HG02759 (cell line): Measurements from ENCODE around the gene ADCY5.

Experiments used
- ATAC-seq: cut with Tn5 transposase; IDR thresholded peaks from one replicate; pipeline ENCODE4 v1.9.1; 2021; ENCODE audit warnings: mild to moderate bottlenecking, moderate library complexity; ENCODE audit not compliant: unreplicated experiment

Gene ADCY5

DNA sequence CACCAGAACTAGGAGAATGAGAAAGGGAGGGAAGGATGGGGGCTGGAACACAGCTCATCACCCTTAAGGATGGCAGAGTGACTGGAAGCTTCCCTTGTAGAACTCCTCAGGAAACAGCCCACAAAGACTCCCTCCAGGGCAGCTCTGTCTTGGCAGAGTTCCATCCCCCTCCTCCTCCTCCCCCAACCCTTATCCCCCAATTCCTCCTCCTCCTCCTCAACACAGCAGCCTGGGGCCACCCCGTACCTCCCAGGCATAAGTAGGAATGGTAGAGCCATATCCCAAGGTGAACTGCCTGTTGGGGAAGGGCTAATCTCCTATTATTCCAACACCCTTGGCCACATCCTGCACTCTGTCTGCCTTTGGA lies 38.8 kb downstream of the ADCY5 start:
- ATAC-seq = no peak

DNA sequence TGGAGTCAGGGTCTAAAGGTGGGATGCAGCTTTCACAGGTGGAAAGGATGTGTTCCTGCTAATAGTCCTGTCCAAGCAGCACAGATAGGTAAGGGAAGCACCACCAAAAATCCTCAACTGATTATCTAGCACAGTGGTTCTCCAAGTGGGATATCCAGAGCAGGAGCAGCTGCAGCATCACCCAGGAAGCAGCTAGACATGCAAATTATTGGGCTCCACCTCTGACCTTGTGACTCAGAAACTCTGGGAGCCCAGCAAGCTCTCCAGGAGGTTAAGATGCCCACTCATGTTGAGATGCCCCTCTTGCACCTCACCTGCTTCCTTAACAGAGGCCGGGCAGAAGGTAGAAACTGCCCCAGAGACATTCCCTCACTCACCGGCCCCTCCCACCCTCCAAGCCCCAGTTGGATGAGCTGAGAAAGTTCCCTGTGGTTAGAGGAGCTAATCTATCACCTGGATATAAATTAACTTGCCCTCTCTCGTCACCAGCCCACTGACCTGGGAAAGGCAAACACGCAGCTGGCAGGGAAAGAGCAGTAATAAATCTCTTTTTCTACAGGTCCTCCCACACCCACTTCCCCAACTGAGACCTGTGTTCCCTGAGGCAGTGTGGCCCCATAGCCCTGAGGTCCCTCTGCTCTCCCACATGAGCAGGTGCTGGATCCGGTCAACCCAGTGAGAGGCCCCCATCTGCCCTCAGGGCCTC lies 39.3 kb downstream of the ADCY5 start:
- ATAC-seq = no peak

DNA sequence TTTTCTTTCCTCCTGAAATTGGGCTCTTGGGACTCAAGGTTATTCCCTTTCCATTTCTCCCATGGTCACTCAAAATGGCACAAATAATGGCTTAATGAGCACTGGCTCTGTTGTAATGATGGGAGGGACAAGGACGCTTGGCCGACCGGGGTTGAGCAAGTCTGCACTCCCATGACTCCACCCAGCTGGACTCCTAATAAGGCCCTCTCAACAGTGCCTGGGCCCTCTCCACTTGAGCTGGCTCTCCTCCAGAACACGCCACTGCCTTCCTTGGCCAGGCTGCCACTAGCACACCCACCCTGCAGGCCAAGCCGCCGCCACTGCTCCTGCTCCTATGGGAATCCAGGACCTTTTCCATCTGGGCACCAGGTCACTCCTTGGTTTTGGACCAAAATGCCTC lies 42.3 kb downstream of the ADCY5 start:
- no peak for ATAC-seq

DNA sequence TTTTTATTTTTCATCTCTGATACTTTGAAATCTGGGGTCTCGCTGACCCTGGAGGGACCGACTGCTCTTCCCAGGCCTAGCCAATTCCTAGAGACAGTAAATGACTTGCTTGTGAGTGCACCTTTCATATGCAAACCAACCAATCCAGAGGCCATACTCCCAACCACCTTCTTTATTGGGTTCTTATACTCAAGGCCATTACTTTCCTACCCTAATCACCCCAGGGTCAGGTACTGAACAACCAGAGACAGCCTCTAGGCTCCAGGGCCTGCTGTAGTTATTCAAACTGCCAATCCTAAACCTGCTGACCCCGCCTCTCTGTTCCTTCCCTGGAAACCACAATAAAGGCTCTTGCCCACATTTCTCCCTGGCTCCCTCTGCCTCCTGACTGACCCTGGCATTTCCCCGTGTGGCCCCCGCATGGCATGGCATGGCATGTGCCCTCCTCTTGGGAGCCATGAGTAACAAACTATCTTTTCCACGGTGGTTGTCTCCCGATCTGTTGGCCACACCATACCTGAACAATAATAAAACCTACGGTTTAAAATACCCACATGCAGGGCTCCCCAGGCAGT lies 42.9 kb downstream of the ADCY5 start:
- ATAC-seq = no peak

DNA sequence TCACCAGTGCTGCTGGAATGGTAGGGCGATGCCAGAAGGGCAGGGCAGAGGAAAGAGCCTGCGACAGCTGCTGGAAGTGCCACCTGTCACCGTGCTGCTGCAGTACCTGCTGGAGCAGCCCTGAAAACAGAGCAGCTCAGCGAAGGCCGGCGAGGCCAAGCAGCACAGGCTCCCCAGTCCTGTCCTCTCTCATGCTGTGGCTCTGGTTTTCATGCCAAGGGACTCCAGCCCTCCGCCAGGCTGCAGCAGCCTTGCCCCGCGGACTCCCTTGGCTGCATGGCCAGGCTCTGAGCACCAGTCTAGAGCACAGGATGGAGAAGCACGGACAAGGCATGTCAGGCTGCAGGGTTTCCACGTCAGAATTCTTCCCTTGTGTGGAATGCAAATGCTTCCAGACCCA lies 43.9 kb downstream of the ADCY5 start:
- no peak for ATAC-seq

DNA sequence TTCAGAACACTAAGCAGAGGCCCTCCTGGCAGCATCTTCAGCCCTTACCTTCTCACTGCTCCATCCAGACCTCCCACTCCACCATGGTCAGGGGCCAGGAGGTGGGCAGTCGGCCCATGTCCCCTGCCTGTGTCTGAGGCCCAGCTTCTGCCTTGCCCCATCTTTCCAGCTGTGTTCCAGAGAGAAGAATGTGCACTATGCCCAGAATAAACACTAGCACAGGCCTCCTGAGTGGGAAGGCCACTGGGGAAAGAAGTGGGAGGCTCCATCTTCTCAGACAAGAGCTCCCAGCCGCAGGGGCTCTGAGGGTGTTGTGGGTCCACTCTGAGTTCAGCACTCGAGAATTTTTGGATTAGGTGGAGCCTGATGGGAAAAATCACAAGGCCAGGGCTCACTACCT lies 44.5 kb downstream of the ADCY5 start:
- no peak for ATAC-seq

GRCh38 chr3:123401836-123402530 lies 46.9 kb downstream of the ADCY5 start:
- ATAC-seq = no peak

- ATAC-seq = no peak
These were observed 48.7 kb downstream of the ADCY5 start for GRCh38 chr3:123400169-123400568.

GRCh38 chr3:123399653-123400052 lies 49.2 kb downstream of the ADCY5 start:
- no peak for ATAC-seq

DNA sequence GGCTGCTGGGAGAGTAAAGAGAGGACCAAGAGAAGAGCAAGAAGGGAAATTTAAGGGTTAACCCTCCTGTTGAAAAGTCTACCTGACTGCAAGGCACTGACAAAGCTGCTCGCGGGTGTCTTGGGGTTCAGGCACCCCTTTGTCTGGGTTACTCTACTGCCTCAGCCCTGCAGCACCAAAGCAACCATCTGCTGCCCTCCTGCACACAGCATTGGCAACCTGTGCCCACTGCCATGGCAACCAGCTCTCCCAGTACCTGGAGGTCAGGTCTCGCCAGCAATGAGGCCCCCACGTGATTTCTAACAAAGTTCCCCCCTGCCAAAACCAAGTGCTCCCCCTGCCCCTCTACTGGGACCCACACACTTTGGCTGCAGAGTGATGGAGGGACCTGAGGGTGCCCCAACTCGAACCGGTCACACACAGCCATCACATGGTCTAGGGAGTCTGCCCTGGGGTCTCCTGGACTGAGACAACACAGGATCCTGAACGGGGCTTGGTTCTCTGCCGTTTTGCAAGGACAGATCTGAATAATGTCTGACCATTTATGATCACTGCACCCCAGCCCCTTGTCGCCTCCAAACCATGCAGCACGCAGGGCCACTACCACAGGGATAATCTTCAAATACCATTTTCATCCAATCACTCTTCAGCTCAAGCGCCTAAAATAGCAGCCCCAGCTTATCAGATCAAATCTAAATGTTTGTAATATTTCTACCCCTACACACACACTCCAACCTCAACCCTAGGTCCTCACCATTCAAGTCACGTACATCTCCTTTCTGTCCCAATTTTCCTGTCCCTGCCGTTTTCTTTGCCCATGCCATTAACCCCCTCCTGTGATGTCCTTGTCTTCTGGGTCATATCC lies 50.7 kb downstream of the ADCY5 start:
- no peak for ATAC-seq

GRCh38 chr3:123397050-123397590 lies 51.8 kb downstream of the ADCY5 start:
- ATAC-seq = no peak

GRCh38 chr3:123396171-123397049 lies 52.5 kb downstream of the ADCY5 start:
- no peak for ATAC-seq

- ATAC-seq = no peak
These were observed 53.7 kb downstream of the ADCY5 start for GRCh38 chr3:123395235-123395634.

DNA sequence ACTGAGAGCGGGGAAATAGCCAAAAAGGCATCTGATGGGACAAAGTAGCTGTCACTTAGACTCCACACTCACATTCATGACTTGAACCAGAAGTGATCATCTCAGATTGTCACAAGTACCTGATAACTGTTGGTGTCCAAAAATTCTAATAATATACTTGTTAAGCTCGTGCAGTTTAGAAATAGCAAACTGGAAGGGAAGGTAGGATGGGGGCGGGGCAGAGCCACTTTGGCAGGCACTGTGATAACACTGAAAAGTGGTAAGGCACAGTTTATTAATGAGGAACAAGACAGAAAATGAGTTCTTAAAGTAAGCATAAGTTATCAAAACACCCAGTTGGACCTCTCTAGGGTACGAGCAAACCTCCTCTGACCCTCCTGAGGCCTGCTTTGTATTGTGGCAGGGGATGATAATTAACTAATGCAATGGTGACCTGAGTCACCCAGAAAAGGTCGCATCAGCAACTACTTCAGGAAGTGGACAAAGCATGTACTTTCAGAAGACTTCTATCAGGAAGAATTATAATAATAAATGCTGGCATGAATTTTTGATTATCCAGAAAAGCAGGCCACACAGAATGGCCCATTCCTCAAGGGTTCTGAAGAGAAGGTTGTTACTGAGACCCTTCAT lies 54.4 kb downstream of the ADCY5 start:
- ATAC-seq = no peak

- ATAC-seq = no peak
These were observed 55.8 kb downstream of the ADCY5 start for GRCh38 chr3:123392871-123393620.

GRCh38 chr3:123392368-123392767 lies 56.5 kb downstream of the ADCY5 start:
- no peak for ATAC-seq

DNA sequence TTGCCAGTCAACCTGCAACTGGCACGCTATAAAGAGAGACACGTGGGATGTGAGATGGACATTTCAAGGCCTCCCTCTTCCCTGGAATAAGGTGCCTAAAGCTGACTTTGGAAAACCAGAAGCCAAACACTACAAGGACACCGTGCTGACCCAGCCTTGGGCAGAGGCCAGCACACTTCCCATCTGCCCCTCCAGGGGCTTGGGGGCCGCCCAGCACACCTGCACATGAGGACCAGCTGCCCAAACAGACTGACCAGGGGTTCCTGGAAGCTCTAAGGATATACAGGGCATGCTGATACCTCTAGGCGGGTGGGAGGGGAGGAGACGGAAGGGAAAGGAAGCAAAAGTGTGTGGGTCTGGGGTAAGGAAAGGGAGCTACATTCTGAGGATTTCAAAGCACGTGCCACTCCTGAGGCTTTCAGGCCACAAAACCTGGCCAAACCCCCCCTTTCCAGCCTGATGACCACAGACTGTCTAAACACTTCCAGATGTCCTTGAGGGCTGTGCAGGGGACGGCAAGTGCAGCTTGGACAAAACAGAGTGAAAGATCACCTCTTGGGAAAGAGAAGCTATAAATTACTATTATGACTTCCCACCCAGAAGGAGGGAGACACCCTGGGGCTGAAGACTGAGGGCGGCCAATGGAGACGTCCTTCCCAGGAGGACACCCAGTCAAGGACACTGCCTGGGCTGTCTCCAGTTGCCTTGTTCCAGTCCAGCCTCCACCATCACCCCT lies 57.9 kb downstream of the ADCY5 start:
- ATAC-seq = no peak

DNA sequence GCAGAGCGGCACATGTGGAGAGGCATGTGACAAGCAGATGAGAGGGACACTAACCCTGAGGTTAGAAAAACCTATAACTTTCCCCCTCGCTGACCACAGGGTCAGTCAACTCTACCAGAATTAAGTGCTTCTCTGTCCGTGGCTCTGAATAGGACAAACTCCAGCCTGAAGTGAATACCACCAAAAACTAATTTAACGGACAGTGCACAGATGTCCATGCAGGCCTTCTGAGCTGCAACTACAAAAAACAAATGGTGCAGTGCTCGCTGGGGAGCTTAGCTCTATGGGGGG lies 59.3 kb downstream of the ADCY5 start:
- no peak for ATAC-seq
